Measurements from ENCODE around the gene SLC25A19.

SLC25A19 gene

DNA sequence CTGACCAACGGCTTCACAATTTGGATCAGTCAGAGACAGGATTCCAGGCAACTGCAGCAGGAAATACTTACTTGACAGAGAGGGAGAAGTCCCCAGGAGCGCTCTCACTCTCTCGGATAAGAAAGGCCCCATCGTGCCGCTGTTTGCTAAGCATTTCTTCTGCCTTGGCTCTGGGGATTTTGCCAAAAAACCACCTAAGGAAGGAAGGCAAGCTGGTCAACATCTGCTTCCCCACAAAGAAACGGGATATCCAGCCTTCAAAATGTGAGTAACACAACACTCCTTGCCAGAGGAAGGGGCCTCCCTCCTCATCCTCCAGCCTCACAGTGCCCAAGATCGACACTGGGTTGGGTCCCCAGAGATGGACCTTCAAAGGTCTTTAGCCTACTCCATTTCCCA lies 36.6 kb upstream of the SLC25A19 start:
- no peak for TF ChIP-seq CTCF (IDR thresholded peaks at IDR 0.05)
- no peak for TF ChIP-seq ZFX (IDR thresholded peaks at IDR 0.05; ENCODE audit: borderline replicate concordance)
- no peak overlapping the region for H3K27ac ChIP-seq

DNA sequence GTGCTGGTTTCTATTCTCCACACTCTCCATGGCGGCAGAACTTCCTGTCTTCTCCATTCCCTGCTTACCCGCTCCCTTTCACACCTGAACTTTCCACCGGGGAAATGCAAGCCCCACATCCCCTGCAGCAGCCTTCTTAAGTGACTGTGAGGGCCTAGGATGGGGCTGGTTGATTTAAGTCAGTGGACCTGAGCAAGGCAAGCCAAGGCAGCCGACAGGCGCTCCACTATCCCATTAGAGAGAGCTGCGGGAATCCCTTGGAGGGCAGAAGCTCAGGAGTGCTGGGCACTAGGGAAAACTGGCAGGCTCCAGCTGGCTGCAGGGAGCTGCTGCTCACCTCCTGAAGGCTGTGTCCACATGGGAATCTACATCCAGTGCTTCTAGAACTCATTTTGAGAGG lies 36.1 kb upstream of the SLC25A19 start:
- H3K27ac ChIP-seq = no peak overlapping the region
- TF ChIP-seq ZFX (IDR thresholded peaks at IDR 0.05; ENCODE audit: borderline replicate concordance) = no peak
- no peak for TF ChIP-seq CTCF (IDR thresholded peaks at IDR 0.05)

- TF ChIP-seq ZFX (IDR thresholded peaks at IDR 0.05; ENCODE audit: borderline replicate concordance) (no peak), CTCF (IDR thresholded peaks at IDR 0.05) (no peak)
- no peak overlapping the region for H3K27ac ChIP-seq
These were observed 32.3 kb upstream of the SLC25A19 start for GRCh38 chr17:75321506-75321905.

DNA sequence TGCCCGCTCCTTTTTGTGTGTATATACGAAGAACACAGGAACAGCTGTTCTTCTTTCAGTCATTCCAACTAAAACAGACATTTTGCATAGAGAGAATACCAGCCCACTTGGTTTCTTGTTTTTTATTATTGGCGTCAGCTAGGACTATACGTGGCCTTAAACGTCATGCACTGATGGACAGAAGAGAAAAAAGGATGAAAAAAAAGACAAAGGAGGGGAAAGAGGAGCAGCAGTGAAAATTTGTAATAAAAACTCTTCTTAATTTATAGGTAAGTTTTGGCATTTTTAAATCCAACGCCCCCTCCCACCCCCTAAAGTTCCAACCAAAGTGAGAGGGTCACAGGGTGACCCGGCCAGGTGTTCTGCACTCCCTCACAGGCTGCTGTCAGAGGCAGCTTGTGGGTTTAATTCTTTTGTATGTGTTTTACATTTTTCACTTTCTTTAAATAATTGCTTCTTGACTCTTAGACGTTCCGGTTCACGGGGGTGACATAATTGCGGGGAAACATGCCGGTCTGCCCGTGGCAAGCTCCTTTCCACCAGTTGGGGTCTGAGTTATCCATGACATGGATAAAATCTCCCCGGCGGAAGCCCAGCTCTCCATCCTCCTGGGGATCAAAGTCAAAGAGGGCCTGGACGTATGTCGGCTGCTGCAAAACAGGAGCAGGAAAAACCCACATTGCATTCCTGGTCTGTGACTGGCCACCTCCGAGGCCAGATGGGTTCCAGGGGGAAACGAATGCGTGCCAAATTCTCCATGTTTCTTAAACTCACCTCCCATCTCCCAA lies 30.9 kb upstream of the SLC25A19 start:
- TF ChIP-seq ZFX (IDR thresholded peaks at IDR 0.05; ENCODE audit: borderline replicate concordance) (no peak), CTCF (IDR thresholded peaks at IDR 0.05) (no peak)
- no peak overlapping the region for H3K27ac ChIP-seq

DNA sequence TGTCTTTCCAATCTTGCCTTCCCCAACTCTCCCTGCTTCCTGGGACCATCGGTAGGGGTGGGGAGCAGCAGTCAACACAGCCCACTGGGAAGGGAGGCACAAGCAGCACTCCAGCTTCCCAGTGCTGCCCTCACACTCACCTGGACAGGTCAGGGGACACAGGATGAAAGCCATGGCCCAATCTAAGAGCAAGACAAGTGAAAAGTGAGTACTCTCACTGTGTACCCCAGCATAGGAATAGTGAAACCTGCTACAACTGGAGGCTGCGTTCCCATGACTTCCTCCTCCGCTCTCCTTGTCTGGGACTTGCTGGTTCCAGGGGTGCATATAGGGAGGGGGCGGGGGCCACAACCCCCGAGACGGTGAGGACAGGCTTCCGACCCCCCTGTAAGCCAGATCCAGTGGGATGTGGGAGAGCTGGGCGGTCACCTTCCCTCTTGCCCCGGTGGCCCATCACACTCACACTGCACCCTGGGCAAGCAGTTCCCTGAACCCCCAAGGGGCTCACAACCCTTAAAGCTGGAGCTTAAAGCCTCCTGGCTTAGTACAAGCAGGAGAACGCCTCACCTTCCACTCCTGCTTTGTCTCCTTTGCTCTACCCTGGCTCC lies 29.5 kb upstream of the SLC25A19 start:
- TF ChIP-seq CTCF (IDR thresholded peaks at IDR 0.05) = no peak
- no peak for TF ChIP-seq ZFX (IDR thresholded peaks at IDR 0.05; ENCODE audit: borderline replicate concordance)
- H3K27ac ChIP-seq = no peak overlapping the region

DNA sequence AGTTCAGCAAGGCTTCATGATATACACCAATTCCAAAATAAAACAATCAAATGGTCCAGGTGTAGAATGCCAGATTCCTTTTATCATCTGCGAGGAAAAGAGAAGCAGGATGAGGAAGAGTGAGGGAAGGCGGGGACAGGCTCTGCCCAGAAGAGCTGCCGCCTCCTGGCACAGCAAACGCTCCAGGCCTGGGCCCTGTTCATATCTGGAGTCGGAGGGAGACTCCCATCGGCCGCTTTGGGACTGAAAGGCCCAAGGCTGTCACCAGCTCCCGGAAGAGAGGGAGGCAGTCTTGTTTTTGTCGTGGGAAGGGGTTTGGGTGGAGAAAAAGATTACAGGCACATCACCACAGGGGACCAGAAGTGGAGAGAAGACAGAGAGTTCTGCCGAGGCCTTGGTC lies 29.0 kb upstream of the SLC25A19 start:
- TF ChIP-seq CTCF (IDR thresholded peaks at IDR 0.05) (no peak), ZFX (IDR thresholded peaks at IDR 0.05; ENCODE audit: borderline replicate concordance) (no peak)
- H3K27ac ChIP-seq = no peak overlapping the region

DNA sequence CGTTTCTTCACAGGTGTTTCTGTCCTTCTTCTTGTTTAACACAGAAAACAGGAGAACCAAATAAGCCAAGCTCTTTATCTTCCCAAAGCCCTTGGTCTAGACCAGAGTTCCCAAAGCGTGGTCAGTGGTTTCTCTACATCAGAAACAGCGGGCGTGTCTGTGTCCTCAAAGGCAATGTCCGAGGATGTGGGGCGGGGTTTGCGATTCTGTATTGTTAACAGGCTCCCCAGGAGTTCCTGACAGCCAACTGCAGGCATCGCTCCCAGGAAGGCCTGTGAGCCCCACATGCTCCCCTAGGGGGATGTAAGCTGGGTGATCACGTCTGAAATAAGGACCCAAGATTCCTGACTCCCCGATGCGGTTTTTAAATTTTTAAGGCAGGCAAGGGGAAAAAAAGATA lies 28.4 kb upstream of the SLC25A19 start:
- TF ChIP-seq CTCF (IDR thresholded peaks at IDR 0.05) = no peak
- TF ChIP-seq ZFX (IDR thresholded peaks at IDR 0.05; ENCODE audit: borderline replicate concordance) = no peak
- no peak overlapping the region for H3K27ac ChIP-seq
